ENCODE data around the gene ZNF81. TPM values are rescaled to one million over a fixed set of nuclear protein-coding genes. Genes with fewer than 3 reads are reported as not detected.

Gene ZNF81
- total RNA-seq, 2 donors from 2014 or later = 4.2 to 6.9 TPM

DNA sequence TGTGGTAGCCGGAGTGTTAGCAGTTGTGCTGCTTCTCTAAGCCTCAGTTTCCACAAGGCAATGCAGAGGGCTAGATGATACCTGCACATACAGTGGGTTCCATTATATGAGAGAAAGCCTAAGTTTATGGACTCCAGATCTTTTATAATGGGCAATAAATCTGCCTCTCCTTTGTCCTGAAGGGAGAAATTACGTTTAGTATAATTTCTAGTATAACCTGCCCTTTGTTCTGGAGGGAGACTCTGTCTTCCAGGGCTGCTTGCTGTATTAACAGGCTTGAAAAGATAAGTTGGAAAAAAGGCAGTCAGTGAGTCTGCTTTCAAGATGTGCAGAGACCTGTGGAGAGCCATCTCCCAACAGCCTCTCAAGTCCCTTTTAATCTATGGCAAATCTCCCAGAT, 42.8 kb downstream of the ZNF81 start:
- intact Hi-C loops (cut with DNase I) = no loop called here
- no peaks in the 10 kb centered on the region for H3K9me3 ChIP-seq
- H3K27me3 ChIP-seq = no peaks in the 10 kb centered on the region
- 74 to 100% methylated on average over 2 of the region's 2 CpGs for WGBS, 2 donors
- ATAC-seq (no peak), DNase-seq (no peak)
- no peaks in the 10 kb centered on the region for H3K4me1 ChIP-seq
- no peak overlapping the region for H3K27ac ChIP-seq
- no peak for TF ChIP-seq POLR2A (IDR thresholded peaks at IDR 0.05)
- TF ChIP-seq, protein P1, sequence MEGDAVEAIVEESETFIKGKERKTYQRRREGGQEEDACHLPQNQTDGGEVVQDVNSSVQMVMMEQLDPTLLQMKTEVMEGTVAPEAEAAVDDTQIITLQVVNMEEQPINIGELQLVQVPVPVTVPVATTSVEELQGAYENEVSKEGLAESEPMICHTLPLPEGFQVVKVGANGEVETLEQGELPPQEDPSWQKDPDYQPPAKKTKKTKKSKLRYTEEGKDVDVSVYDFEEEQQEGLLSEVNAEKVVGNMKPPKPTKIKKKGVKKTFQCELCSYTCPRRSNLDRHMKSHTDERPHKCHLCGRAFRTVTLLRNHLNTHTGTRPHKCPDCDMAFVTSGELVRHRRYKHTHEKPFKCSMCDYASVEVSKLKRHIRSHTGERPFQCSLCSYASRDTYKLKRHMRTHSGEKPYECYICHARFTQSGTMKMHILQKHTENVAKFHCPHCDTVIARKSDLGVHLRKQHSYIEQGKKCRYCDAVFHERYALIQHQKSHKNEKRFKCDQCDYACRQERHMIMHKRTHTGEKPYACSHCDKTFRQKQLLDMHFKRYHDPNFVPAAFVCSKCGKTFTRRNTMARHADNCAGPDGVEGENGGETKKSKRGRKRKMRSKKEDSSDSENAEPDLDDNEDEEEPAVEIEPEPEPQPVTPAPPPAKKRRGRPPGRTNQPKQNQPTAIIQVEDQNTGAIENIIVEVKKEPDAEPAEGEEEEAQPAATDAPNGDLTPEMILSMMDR (IDR thresholded peaks at IDR 0.05) = no peak
- no peak overlapping the region for H3K4me3 ChIP-seq
- no peaks in the 10 kb centered on the region for H3K36me3 ChIP-seq (replicated peaks in 1 of 2; ENCODE audit: insufficient read depth in 1 of 2, low read depth in 2 of 2)

DNA sequence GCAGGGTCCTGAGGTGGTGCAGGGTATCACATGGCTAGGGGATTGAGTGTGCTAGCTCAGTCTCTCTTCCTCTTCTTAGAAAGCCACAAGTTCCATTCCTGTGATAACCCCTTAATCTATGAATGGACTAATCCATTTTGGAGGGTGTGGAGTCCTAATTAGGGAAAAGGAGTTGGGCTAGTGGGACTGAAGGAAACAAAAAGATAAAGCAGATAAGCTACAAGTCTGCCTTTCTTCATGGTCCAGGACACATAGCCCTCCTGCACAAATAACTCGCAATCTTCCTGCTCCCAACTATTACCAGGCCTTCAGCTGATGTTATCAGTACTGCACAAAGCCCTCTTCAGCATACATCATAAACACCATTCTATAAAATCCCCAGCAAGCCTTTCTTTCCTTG, 44.2 kb downstream of the ZNF81 start:
- intact Hi-C loops (cut with DNase I) = no loop called here
- WGBS, 2 donors = 75 to 100% methylated on average over 1 of the region's 1 CpG
- Histone ChIP-seq H3K4me3 (no peak overlapping the region), H3K27me3 (no peaks in the 10 kb centered on the region), H3K36me3 (replicated peaks in 1 of 2; ENCODE audit: insufficient read depth in 1 of 2, low read depth in 2 of 2) (no peaks in the 10 kb centered on the region), H3K4me1 (no peaks in the 10 kb centered on the region), H3K9me3 (no peaks in the 10 kb centered on the region), H3K27ac (no peak overlapping the region)
- DNase-seq (no peak), ATAC-seq (no peak)
- no peak for TF ChIP-seq POLR2A (IDR thresholded peaks at IDR 0.05)
- TF ChIP-seq, protein P1 (IDR thresholded peaks at IDR 0.05) = no peak

DNA sequence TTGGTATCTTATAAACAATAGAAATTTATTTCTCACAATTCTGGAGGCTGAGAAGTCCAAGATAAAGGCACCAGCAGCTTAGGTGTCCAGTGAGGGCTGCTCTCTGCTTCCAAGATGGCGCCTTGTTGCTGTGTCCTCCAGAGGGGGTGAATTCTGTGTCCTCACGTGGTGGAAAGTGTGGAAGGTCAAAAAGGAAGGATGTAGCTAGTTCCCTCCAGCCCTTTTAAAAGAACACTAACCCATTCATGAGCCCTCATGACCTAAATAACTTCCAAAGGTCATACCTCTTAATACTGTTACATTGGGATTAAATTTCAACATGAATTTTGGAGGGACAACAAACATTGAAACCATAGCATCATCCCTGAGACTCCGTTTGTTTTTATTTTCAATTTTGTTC, 48.8 kb downstream of the ZNF81 start:
- H3K27ac ChIP-seq = no peak overlapping the region
- 83% methylated on average over 3 of the region's 3 CpGs for WGBS, 2 donors
- intact Hi-C loops (cut with DNase I) = no loop called here
- no peak overlapping the region for H3K4me3 ChIP-seq
- no peaks in the 10 kb centered on the region for H3K9me3 ChIP-seq
- TF ChIP-seq, protein P1 (IDR thresholded peaks at IDR 0.05) = no peak
- no peak for TF ChIP-seq POLR2A (IDR thresholded peaks at IDR 0.05)
- DNase-seq (no peak), ATAC-seq (no peak)
- no peaks in the 10 kb centered on the region for H3K4me1 ChIP-seq
- no peaks in the 10 kb centered on the region for H3K36me3 ChIP-seq (replicated peaks in 1 of 2; ENCODE audit: insufficient read depth in 1 of 2, low read depth in 2 of 2)
- no peaks in the 10 kb centered on the region for H3K27me3 ChIP-seq

DNA sequence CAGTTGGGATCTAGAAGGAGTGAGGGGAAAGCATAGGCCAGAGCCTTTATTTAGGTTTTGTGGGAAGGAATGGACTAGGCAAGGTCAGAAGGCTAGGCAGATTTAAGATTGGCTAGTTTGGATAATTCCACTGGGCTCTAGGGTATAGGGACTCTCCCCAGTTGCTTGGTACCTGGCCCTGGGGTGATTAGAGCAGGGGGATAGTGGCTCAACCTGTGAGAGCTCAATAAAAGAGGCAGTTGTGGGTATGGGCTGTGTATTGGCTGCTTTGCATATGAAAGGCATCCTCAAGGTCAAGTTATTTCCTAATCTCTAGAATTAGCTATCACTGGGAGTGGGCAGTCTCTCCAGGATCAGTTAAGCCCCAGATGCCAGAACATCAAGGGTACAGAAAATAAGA, 61.3 kb downstream of the ZNF81 start:
- no peak overlapping the region for H3K27ac ChIP-seq
- no peaks in the 10 kb centered on the region for H3K27me3 ChIP-seq
- no peak for DNase-seq
- H3K36me3 ChIP-seq (replicated peaks in 1 of 2; ENCODE audit: insufficient read depth in 1 of 2, low read depth in 2 of 2) = no peaks in the 10 kb centered on the region
- no peaks in the 10 kb centered on the region for H3K9me3 ChIP-seq
- H3K4me1 ChIP-seq = no peaks in the 10 kb centered on the region
- no peak overlapping the region for H3K4me3 ChIP-seq
- TF ChIP-seq, protein P1 (IDR thresholded peaks at IDR 0.05) = no peak
- no peak for TF ChIP-seq POLR2A (IDR thresholded peaks at IDR 0.05)
- ATAC-seq = no peak
- intact Hi-C loops (cut with DNase I) = no loop called here

DNA sequence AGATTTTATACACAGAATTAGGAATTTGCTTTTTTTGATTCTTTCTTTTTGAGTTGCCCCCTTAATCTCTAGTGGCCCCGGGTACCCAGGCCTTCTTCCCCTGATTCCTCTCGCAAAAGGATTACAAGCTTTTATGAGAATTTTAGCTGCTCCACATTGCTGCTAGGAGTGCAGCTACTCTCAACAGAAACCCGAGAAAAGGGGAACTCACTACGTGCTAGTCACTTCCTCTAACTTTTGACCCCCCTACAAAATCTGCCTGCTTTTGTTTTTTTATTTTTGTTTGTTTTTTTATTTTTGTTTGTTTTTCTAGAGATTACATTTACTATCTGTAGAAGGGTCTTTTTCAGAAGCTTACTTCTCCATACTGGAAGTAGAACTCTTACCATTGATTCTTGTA, 64.1 kb downstream of the ZNF81 start:
- H3K27me3 ChIP-seq = no peaks in the 10 kb centered on the region
- H3K4me1 ChIP-seq = no peaks in the 10 kb centered on the region
- no peak for DNase-seq
- intact Hi-C loops (cut with DNase I) = no loop called here
- ATAC-seq = no peak
- no peaks in the 10 kb centered on the region for H3K9me3 ChIP-seq
- no peak overlapping the region for H3K27ac ChIP-seq
- no peak for TF ChIP-seq POLR2A (IDR thresholded peaks at IDR 0.05)
- TF ChIP-seq, protein P1 (IDR thresholded peaks at IDR 0.05) = no peak
- no peak overlapping the region for H3K4me3 ChIP-seq
- 45 to 95% methylated on average over 4 of the region's 4 CpGs for WGBS, 2 donors
- H3K36me3 ChIP-seq (replicated peaks in 1 of 2; ENCODE audit: insufficient read depth in 1 of 2, low read depth in 2 of 2) = no peaks in the 10 kb centered on the region
